PC-3 (cell line): ENCODE data around the gene SLC35A2. TPM values are rescaled to one million over a fixed set of nuclear protein-coding genes. Genes with fewer than 3 reads are reported as not detected.
"Not testable (repeated sequence)": the region's sequence is repeated elsewhere in the genome, so short reads cannot be mapped to it uniquely, and the experiment has no call there.

Source experiments
- ATAC-seq: fragments of 200-7000 bp; cut with Tn5 transposase; 2 replicates; pipeline ENCODE4 v1.9.1; 2020; ENCODE audit warnings: mild to moderate bottlenecking, moderate library complexity
- BruUV-seq: library from RNA; stranded (reverse); fragments of 400-500 nt; replicated peaks from 2 replicates; lab custom pipeline; 2021; lab: Mats Ljungman, UMichigan
- CTCF ChIA-PET: fragments of 300-600 bp; sonication (Branson Sonifier 250); formaldehyde crosslinking; loops from one replicate; lab custom pipeline; 2022; ENCODE audit warnings: antibody characterized with exemption; lab: Charles Lee
- POLR2A ChIA-PET: fragments of 300-600 bp; sonication (Branson Sonifier 250); formaldehyde crosslinking; loops from one replicate; lab custom pipeline; 2022; ENCODE audit warnings: antibody characterized with exemption; ENCODE audit not compliant: unreplicated experiment; lab: Charles Lee
- DNase-seq: peaks from one replicate; pipeline ENCODE4 v3.0.0-alpha.2; 2015
- H2AFZ ChIP-seq: fragments of 300-600 bp; sonication (generic); 2 replicates; pipeline ENCODE4 v1.6.0; 2016; ENCODE audit warnings: antibody characterized with exemption, low read length
- H3F3A ChIP-seq: fragments of 300-600 bp; sonication (generic); one replicate; pipeline ENCODE4 v1.6.0; 2017; ENCODE audit warnings: antibody characterized with exemption, low read length, control low read depth, mild to moderate bottlenecking; ENCODE audit not compliant: unreplicated experiment
- H3K27ac ChIP-seq: fragments of 300-600 bp; sonication (generic); 2 replicates; pipeline ENCODE4 v1.5.1; 2016; ENCODE audit warnings: mild to moderate bottlenecking, low read length
- H3K27me3 ChIP-seq: fragments of 300-600 bp; sonication (generic); 2 replicates; pipeline ENCODE4 v1.6.1; 2016; ENCODE audit warnings: low read length, mixed read lengths
- H3K36me3 ChIP-seq: fragments of 300-600 bp; sonication (generic); 2 replicates; pipeline ENCODE4 v1.6.1; 2016; ENCODE audit warnings: low read depth, mixed run types, low read length, mixed read lengths
- H3K4me1 ChIP-seq: fragments of 300-600 bp; sonication (generic); 2 replicates; pipeline ENCODE4 v1.5.1; 2016; ENCODE audit warnings: low read length; ENCODE audit not compliant: insufficient read depth
- H3K4me2 ChIP-seq: fragments of 300-600 bp; sonication (generic); 2 replicates; pipeline ENCODE4 v1.6.0; 2016; ENCODE audit warnings: low read length
- H3K4me3 ChIP-seq: fragments of 300-600 bp; sonication (generic); 2 replicates; pipeline ENCODE4 v1.5.1; 2016; ENCODE audit warnings: mild to moderate bottlenecking, low read length, mixed read lengths
- H3K79me2 ChIP-seq: fragments of 300-600 bp; sonication (generic); 2 replicates; pipeline ENCODE4 v1.6.1; 2017; ENCODE audit warnings: low read length, mixed read lengths
- H3K9ac ChIP-seq: fragments of 300-600 bp; sonication (generic); 2 replicates; pipeline ENCODE4 v1.6.0; 2016; ENCODE audit warnings: mild to moderate bottlenecking, low read length
- H3K9me2 ChIP-seq: fragments of 300-600 bp; sonication (generic); replicated peaks from 2 replicates; pipeline ENCODE4 v1.6.1; 2016; ENCODE audit warnings: mixed run types, low read length, mixed read lengths
- H3K9me3 ChIP-seq: fragments of 300-600 bp; sonication (generic); 2 replicates; pipeline ENCODE4 v1.6.1; 2016; ENCODE audit warnings: low read length, mixed read lengths
- H4K20me1 ChIP-seq: fragments of 300-600 bp; sonication (generic); 2 replicates; pipeline ENCODE4 v1.6.1; 2016; ENCODE audit warnings: low read length, mixed read lengths
- CTCF ChIP-seq: fragments of 300-600 bp; sonication (generic); conservative IDR thresholded peaks from 2 replicates; pipeline ENCODE4 v1.5.1; 2017; ENCODE audit warnings: antibody characterized with exemption, low read depth, mild to moderate bottlenecking, low read length
- EZH2 ChIP-seq: fragments of 300-600 bp; sonication (generic); IDR thresholded peaks from one replicate; pipeline ENCODE4 v1.6.1; 2017; ENCODE audit warnings: antibody characterized with exemption, mild to moderate bottlenecking, low read length; ENCODE audit not compliant: unreplicated experiment
- EZH2phosphoT487 ChIP-seq: fragments of 300-600 bp; sonication (generic); IDR thresholded peaks from 2 replicates; pipeline ENCODE4 v1.6.1; 2018; ENCODE audit warnings: mild to moderate bottlenecking, antibody characterized with exemption, low read length, borderline replicate concordance
- intact Hi-C: fragments of 100-400 bp; cut with micrococcal nuclease; formaldehyde crosslinking; loops from 2 replicates; pipeline ENCODE4 v1.9.0; 2023
- total RNA-seq: library from RNA; depleted of rRNA; stranded (reverse); fragments of >200 nt; gene quantifications from 2 replicates; pipeline ENCODE4 v1.2.3, GENCODE V29; 2014

Gene SLC35A2
- total RNA-seq, 1 experiment from 2014 or later, result 46.8 TPM

GRCh38 chrX:48864210-48864609, 47.2 kb downstream of the SLC35A2 start:
- no peak overlapping the region for H3K27ac ChIP-seq
- no peaks in the 10 kb centered on the region for H3F3A ChIP-seq
- peak overlapping the region; percentile 37 for H3K4me2 ChIP-seq
- no peaks in the 10 kb centered on the region for H3K79me2 ChIP-seq
- H3K4me3 ChIP-seq, result no peak overlapping the region
- ChIA-PET CTCF (no interaction called here), POLR2A (no interaction called here)
- no peaks in the 10 kb centered on the region for H3K27me3 ChIP-seq
- intact Hi-C loops, result no loop called here
- no peak for ATAC-seq
- BruUV-seq, result no TSS peak
- no peak overlapping the region for H2AFZ ChIP-seq
- H3K9ac ChIP-seq, result no peak overlapping the region
- H3K4me1 ChIP-seq, result peaks cover 20% of the 10 kb centered on the region
- peak; percentile 42 for DNase-seq
- H3K9me3 ChIP-seq, result no peaks in the 10 kb centered on the region
- H4K20me1 ChIP-seq, result no peaks in the 10 kb centered on the region
- no peaks in the 10 kb centered on the region for H3K9me2 ChIP-seq
- no peak for TF ChIP-seq EZH2
- TF ChIP-seq EZH2phosphoT487, result no peak
- no peak for TF ChIP-seq CTCF
- H3K36me3 ChIP-seq, result no peaks in the 10 kb centered on the region

GRCh38 chrX:48854898-48855297, 56.5 kb downstream of the SLC35A2 start:
- Histone ChIP-seq H3K9ac (no peak overlapping the region), H3K9me2 (no peaks in the 10 kb centered on the region), H3K4me1 (no peaks in the 10 kb centered on the region), H3K27me3 (no peaks in the 10 kb centered on the region), H4K20me1 (no peaks in the 10 kb centered on the region), H2AFZ (0 out of 2 replicates have a peak overlapping the region, but pooled peaks have one; percentile 48), H3K9me3 (no peaks in the 10 kb centered on the region), H3K27ac (no peak overlapping the region), H3K36me3 (no peaks in the 10 kb centered on the region), H3K4me3 (peak overlapping the region; percentile 35; the same call in 1 of the 2 replicates), H3K4me2 (peak overlapping the region; percentile 59), H3K79me2 (no peaks in the 10 kb centered on the region), H3F3A (no peaks in the 10 kb centered on the region)
- BruUV-seq, result no TSS peak
- ChIA-PET CTCF (no interaction called here), POLR2A (no interaction called here)
- ATAC-seq, result peak; percentile 59
- peak; percentile 67 for DNase-seq
- intact Hi-C loops, result loop anchor here (2.0 kb wide), 1 partner anchor 36 kb away; no protein-coding TSS in a partner anchor
- peak; percentile 56 for TF ChIP-seq CTCF
- TF ChIP-seq EZH2phosphoT487, result no peak

- H3K79me2 ChIP-seq, H3K36me3 ChIP-seq, H3K4me1 ChIP-seq, H3K27me3 ChIP-seq, H3K9ac ChIP-seq, CTCF ChIA-PET, ATAC-seq, H3K27ac ChIP-seq, H3K4me3 ChIP-seq, BruUV-seq, H2AFZ ChIP-seq, POLR2A ChIA-PET, H3K9me3 ChIP-seq, H3F3A ChIP-seq, DNase-seq, H4K20me1 ChIP-seq, H3K9me2 ChIP-seq, H3K4me2 ChIP-seq: not testable (repeated sequence)
- intact Hi-C loops, result loop anchor here (2.0 kb wide), 1 partner anchor 37 kb away; no protein-coding TSS in a partner anchor
Measured at GRCh38 chrX:48854121-48854804, 57.2 kb downstream of the SLC35A2 start.

DNA sequence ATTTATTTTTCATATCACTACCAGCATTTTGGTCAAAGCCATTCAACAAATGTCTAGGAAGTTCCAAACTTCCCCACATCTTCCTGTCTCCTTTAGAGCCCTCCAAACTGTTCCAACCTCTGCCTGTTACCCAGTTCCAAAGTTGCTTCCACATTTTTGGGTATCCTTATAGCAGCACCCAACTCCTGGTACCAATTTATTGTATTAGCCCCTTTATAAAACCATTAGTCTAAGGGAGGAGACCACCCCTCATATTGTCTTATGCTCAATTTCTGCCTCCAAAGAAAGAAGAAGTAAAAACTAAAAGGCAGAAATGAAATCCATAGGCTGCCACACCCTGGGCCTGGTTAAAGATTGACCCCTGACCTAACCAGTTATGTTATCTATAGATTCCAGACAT, 58.0 kb downstream of the SLC35A2 start:
- H3K4me2 ChIP-seq, H3K9me2 ChIP-seq, H3K27me3 ChIP-seq, H3K79me2 ChIP-seq, H3K4me3 ChIP-seq, DNase-seq, H3K9me3 ChIP-seq, CTCF ChIA-PET, H4K20me1 ChIP-seq, H3K4me1 ChIP-seq, BruUV-seq, POLR2A ChIA-PET, H3F3A ChIP-seq, H3K9ac ChIP-seq, intact Hi-C loops, H3K36me3 ChIP-seq, ATAC-seq, H2AFZ ChIP-seq, H3K27ac ChIP-seq: not testable (repeated sequence)
